Type B pancreatic cell (in vitro differentiated cells): Measurements from ENCODE around the gene NEK8. TPM values are rescaled to one million over a fixed set of nuclear protein-coding genes. Genes with fewer than 3 reads are reported as not detected.
"Not testable (repeated sequence)": the region's sequence is repeated elsewhere in the genome, so short reads cannot be mapped to it uniquely, and the experiment has no call there.

Source experiments
- DNase-seq: peaks from one replicate; pipeline ENCODE4 v3.0.0; 2021; ENCODE audit warnings: mixed read lengths; ENCODE audit not compliant: unreplicated experiment; ENCODE audit errors: extremely low spot score
- H3K27ac Mint-ChIP-seq: 2 replicates; pipeline ENCODE4 v1.8.0; 2021; ENCODE audit warnings: mild to moderate bottlenecking, mixed read lengths
- H3K27me3 Mint-ChIP-seq: 2 replicates; pipeline ENCODE4 v1.8.0; 2021; ENCODE audit warnings: mixed read lengths
- H3K36me3 Mint-ChIP-seq: 2 replicates; pipeline ENCODE4 v1.8.0; 2021; ENCODE audit warnings: mixed read lengths
- H3K4me1 Mint-ChIP-seq: one replicate; pipeline ENCODE4 v1.8.0; 2021; ENCODE audit warnings: mixed read lengths; ENCODE audit not compliant: unreplicated experiment
- H3K4me3 Mint-ChIP-seq: 2 replicates; pipeline ENCODE4 v1.8.0; 2021; ENCODE audit warnings: mild to moderate bottlenecking, mixed read lengths
- H3K9me3 Mint-ChIP-seq: 2 replicates; pipeline ENCODE4 v1.8.0; 2021; ENCODE audit warnings: mixed read lengths
- CTCF ChIP-seq: fragments of 200-600 bp; sonication (generic); conservative IDR thresholded peaks from 2 replicates; pipeline ENCODE4 v1.5.0; 2021; ENCODE audit warnings: antibody characterized with exemption, mild to moderate bottlenecking
- total RNA-seq: library from RNA; stranded (reverse); gene quantifications from 2 replicates; pipeline ENCODE4 v1.2.1, GENCODE V29; 2021; ENCODE audit warnings: low replicate concordance

Gene NEK8
- total RNA-seq, 1 donor from 2014 or later: 8.7 TPM

GRCh38 chr17:28734712-28735241, 6.2 kb downstream of the NEK8 start:
- Mint-ChIP-seq H3K27ac (no peak overlapping the region), H3K4me3 (no peak overlapping the region), H3K27me3 (no peaks in the 10 kb centered on the region), H3K4me1 (peaks cover 8% of the 10 kb centered on the region), H3K36me3 (peaks cover 8% of the 10 kb centered on the region), H3K9me3 (no peaks in the 10 kb centered on the region)
- no peak for DNase-seq
- TF ChIP-seq CTCF: no peak

- peaks cover 10% of the 10 kb centered on the region for H3K36me3 Mint-ChIP-seq
- DNase-seq: no peak
- H3K27ac Mint-ChIP-seq: no peak overlapping the region
- no peak for TF ChIP-seq CTCF
- no peaks in the 10 kb centered on the region for H3K27me3 Mint-ChIP-seq
- peaks cover 6% of the 10 kb centered on the region for H3K4me1 Mint-ChIP-seq
- H3K4me3 Mint-ChIP-seq: no peak overlapping the region
- H3K9me3 Mint-ChIP-seq: no peaks in the 10 kb centered on the region
Observed at GRCh38 chr17:28735242-28735722, 6.7 kb downstream of the NEK8 start.

- not testable (repeated sequence) for H3K36me3 Mint-ChIP-seq, H3K27me3 Mint-ChIP-seq, H3K4me3 Mint-ChIP-seq, H3K4me1 Mint-ChIP-seq, H3K9me3 Mint-ChIP-seq, H3K27ac Mint-ChIP-seq, DNase-seq
Observed at GRCh38 chr17:28735913-28736769, 7.6 kb downstream of the NEK8 start.

DNA sequence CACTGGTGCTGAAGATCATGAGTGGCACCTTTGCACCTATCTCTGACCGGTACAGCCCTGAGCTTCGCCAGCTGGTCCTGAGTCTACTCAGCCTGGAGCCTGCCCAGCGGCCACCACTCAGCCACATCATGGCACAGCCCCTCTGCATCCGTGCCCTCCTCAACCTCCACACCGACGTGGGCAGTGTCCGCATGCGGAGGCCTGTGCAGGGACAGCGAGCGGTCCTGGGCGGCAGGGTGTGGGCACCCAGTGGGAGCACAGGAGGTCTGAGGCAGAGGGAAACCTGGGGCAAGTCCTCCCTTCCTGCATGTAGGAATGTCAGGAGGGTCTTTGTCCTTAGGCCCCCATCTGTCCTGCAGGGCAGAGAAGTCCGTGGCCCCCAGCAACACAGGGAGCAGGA, 8.7 kb downstream of the NEK8 start:
- Mint-ChIP-seq H3K27ac (no peak overlapping the region), H3K4me1 (peaks cover 6% of the 10 kb centered on the region), H3K4me3 (no peak overlapping the region), H3K36me3 (peaks cover 10% of the 10 kb centered on the region), H3K9me3 (no peaks in the 10 kb centered on the region), H3K27me3 (no peaks in the 10 kb centered on the region)
- TF ChIP-seq CTCF: no peak
- no peak for DNase-seq

DNA sequence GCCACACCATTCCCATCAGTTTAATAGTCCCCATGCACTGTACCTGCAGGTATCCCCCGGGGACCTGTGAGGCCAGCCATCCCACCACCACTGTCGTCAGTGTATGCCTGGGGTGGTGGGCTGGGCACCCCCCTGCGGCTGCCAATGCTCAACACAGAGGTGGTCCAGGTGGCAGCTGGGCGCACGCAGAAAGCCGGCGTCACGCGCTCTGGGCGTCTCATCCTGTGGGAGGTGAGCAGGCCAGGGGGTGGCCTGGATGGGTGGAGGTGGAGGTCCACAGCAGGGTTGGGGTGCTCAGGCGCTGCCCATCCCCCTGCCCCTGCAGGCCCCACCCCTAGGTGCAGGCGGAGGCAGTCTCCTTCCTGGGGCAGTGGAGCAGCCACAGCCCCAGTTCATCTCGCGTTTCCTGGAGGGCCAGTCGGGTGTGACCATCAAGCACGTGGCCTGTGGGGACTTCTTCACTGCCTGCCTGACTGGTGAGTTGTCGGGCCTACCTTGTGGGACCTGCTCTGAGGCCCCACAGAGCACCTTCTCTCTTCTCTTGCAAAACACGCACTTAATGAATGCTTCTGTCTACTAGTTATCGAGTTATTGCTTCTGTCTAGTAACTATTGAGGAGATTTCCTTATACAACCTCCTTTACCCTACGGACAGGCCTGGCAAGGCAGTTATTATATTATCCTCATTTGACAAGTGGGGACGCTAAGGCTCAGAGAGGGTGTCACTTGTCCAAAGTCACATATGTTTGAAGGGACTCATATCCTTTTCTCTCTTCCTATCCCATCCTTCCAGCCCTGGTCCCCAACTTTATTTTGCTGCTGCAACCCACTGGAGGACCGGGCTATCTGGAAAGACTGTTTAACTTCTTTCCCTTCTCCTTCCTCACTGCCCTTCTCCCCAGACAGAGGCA, 9.4 kb downstream of the NEK8 start:
- Mint-ChIP-seq H3K27ac (peak overlapping the region; percentile 94), H3K9me3 (no peaks in the 10 kb centered on the region), H3K4me1 (peaks cover 6% of the 10 kb centered on the region), H3K4me3 (peak overlapping the region; percentile 34), H3K27me3 (no peaks in the 10 kb centered on the region), H3K36me3 (peaks cover 10% of the 10 kb centered on the region)
- no peak for TF ChIP-seq CTCF
- no peak for DNase-seq
